GM13976 (cell line): Measurements from ENCODE around the gene RBM34.
A peak's percentile ranks its signal among the peaks of the same experiment; 100 is the strongest.
"Not testable (repeated sequence)": the region's sequence is repeated elsewhere in the genome, so short reads cannot be mapped to it uniquely, and the experiment has no call there.

Source experiments
- DNase-seq: peaks from one replicate; pipeline ENCODE4 v3.0.0; 2012; ENCODE audit warnings: low spot score
- CTCF ChIP-seq: IDR thresholded peaks from 2 replicates; pipeline ENCODE4 v1.5.1; 2012; ENCODE audit warnings: borderline replicate concordance, mild to moderate bottlenecking; ENCODE audit not compliant: insufficient read depth; ENCODE audit errors: extremely low read depth, missing control alignments, control extremely low read depth
- in situ Hi-C: fragments of 300-500 bp; cut with MboI; formaldehyde crosslinking; loops from one replicate; pipeline ENCODE4 v1.12.0; 2022; ENCODE audit warnings: low sequenced_read_pairs, mixed read lengths, inconsistent platforms; ENCODE audit not compliant: unreplicated experiment

The RBM34 gene

DNA sequence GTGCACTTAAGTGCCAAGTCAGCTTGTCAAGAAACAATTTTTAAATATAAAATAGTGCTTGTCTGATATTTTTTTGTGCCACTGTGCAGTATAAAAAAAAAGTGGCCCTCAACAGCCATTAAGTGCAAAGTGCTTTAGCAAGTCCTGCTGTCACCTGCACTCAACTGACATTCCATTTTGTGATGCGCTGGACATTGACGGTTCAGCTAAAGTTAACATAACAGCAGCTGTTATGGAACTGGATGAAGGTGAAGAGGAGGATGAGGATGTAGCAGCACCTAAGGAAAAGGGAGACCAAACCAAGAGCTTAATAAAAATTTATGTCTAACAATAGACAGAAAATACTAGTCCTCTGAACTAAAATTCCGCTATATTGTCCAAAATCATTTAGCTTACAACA is 7.3 kb upstream of the RBM34 start:
- no peak for DNase-seq
- in situ Hi-C loops: no loop called here

GRCh38 chr1:235161685-235162327 is 756 bp upstream of the RBM34 start:
- in situ Hi-C loops: no loop called here
- TF ChIP-seq CTCF: no peak
- no peak for DNase-seq

More for the DNA sequence above, 7.3 kb upstream of the RBM34 start:
- no peak for TF ChIP-seq CTCF

GRCh38 chr1:235160383-235160956 is 580 bp downstream of the RBM34 start:
- in situ Hi-C loops: no loop called here

GRCh38 chr1:235159930-235160329 is 1.1 kb downstream of the RBM34 start:
- in situ Hi-C loops, DNase-seq: not testable (repeated sequence)

More at GRCh38 chr1:235160383-235160956, 580 bp downstream of the RBM34 start:
- no peak for TF ChIP-seq CTCF
- DNase-seq: peak; percentile 62

- in situ Hi-C loops, DNase-seq: not testable (repeated sequence)
These were observed 1.8 kb downstream of the RBM34 start for GRCh38 chr1:235159284-235159683.

- TF ChIP-seq CTCF: no peak
- no peak for DNase-seq
- in situ Hi-C loops: no loop called here
These were observed 2.4 kb downstream of the RBM34 start for GRCh38 chr1:235158680-235159079.

DNA sequence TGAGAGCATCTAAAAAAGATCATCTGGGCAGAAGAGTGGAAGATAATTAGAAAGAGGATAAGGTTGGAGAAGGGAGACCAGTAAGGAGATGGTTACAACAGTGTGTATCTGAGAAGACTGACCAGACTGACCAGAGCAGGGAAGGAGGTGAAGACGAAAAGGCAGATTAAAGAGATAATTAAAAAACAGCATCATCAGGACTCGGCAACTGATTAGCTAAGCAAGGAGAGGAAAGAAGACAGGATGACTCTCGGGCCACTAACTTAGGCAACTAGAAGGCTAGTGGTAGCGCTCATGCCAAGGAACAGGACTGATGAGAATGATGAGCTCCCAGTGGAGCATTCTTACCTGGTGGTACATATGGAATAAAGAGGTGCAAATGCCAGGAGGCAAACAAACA is 3.9 kb downstream of the RBM34 start:
- no peak for TF ChIP-seq CTCF
- in situ Hi-C loops: no loop called here
- DNase-seq: no peak

GRCh38 chr1:235156740-235157139 is 4.3 kb downstream of the RBM34 start:
- no peak for DNase-seq
- in situ Hi-C loops: no loop called here
- TF ChIP-seq CTCF: no peak
